ENCODE measurements around the gene RPAIN.

DNA sequence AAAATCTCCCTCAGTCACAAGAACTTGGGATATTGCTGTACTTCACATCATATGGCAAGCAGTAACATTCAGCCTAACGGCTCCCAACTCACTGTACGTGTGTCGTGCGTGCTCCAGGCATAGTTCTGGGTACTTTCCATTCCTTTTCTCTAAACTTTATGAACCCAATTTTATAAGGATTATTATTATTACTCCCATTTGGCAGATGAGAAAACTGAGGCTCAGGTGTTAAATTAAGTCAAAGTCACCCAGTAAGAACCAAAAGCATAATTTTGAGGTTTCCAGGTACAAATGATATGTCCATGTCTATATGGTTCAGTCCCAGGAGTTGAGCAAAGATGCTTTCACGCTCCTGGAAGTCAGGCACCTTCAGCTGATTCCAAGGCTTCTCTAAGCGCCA is 23.7 kb downstream of the RPAIN start:
- TF ChIP-seq POLR2A (IDR thresholded peaks at IDR 0.05) (no peak), EP300 (IDR thresholded peaks at IDR 0.05) (no peak)
- TF ChIP-seq, protein P1, sequence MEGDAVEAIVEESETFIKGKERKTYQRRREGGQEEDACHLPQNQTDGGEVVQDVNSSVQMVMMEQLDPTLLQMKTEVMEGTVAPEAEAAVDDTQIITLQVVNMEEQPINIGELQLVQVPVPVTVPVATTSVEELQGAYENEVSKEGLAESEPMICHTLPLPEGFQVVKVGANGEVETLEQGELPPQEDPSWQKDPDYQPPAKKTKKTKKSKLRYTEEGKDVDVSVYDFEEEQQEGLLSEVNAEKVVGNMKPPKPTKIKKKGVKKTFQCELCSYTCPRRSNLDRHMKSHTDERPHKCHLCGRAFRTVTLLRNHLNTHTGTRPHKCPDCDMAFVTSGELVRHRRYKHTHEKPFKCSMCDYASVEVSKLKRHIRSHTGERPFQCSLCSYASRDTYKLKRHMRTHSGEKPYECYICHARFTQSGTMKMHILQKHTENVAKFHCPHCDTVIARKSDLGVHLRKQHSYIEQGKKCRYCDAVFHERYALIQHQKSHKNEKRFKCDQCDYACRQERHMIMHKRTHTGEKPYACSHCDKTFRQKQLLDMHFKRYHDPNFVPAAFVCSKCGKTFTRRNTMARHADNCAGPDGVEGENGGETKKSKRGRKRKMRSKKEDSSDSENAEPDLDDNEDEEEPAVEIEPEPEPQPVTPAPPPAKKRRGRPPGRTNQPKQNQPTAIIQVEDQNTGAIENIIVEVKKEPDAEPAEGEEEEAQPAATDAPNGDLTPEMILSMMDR (IDR thresholded peaks at IDR 0.05) = no peak

All from gastroesophageal sphincter (tissue), 3 donors.